GM23338 (cell line): Measurements from ENCODE around the gene ACTG2. TPM values are rescaled to one million over a fixed set of nuclear protein-coding genes. Genes with fewer than 3 reads are reported as not detected.

ENCODE experiments used
- ATAC-seq: fragments of 200-7000 bp; cut with Tn5 transposase; 3 replicates; pipeline ENCODE4 v1.9.1; 2020
- DNase-seq: peaks from one replicate; pipeline ENCODE4 v3.0.0-alpha.2; 2015; ENCODE audit warnings: low spot score
- H2AFZ ChIP-seq: fragments of 200-600 bp; sonication (generic); 2 replicates; pipeline ENCODE4 v1.8.0; 2016; ENCODE audit warnings: antibody characterized with exemption, mild to moderate bottlenecking, moderate library complexity
- H3F3A ChIP-seq: fragments of 200-600 bp; sonication (generic); replicated peaks from 2 replicates; pipeline ENCODE4 v1.8.0; 2017; ENCODE audit warnings: antibody characterized with exemption, mixed run types, low read depth
- H3K27ac ChIP-seq: fragments of 200-600 bp; sonication (generic); 2 replicates; pipeline ENCODE4 v1.6.1; 2016; ENCODE audit warnings: low read depth
- H3K27me3 ChIP-seq: fragments of 200-600 bp; sonication (generic); 2 replicates; pipeline ENCODE4 v1.8.0; 2016; ENCODE audit warnings: mild to moderate bottlenecking, mixed run types, moderate library complexity; ENCODE audit not compliant: insufficient read depth
- H3K36me3 ChIP-seq: fragments of 200-600 bp; sonication (generic); 2 replicates; pipeline ENCODE4 v1.8.0; 2016; ENCODE audit warnings: mild to moderate bottlenecking; ENCODE audit not compliant: insufficient read depth
- H3K4me1 ChIP-seq: fragments of 200-600 bp; sonication (generic); 2 replicates; pipeline ENCODE4 v1.8.0; 2016; ENCODE audit warnings: mild to moderate bottlenecking, moderate library complexity; ENCODE audit not compliant: insufficient read depth
- H3K4me2 ChIP-seq: fragments of 200-600 bp; sonication (generic); 2 replicates; pipeline ENCODE4 v1.7.1; 2017; ENCODE audit warnings: mixed run types
- H3K4me3 ChIP-seq: fragments of 200-600 bp; sonication (generic); 2 replicates; pipeline ENCODE4 v1.6.1; 2016; ENCODE audit warnings: mixed run types
- H3K79me2 ChIP-seq: fragments of 200-600 bp; sonication (generic); replicated peaks from 2 replicates; pipeline ENCODE4 v1.8.0; 2017; ENCODE audit warnings: mild to moderate bottlenecking; ENCODE audit not compliant: insufficient read depth
- H3K9me2 ChIP-seq: fragments of 200-600 bp; sonication (generic); 2 replicates; pipeline ENCODE4 v1.8.0; 2017; ENCODE audit not compliant: insufficient read depth
- H4K20me1 ChIP-seq: fragments of 200-600 bp; sonication (generic); replicated peaks from 2 replicates; pipeline ENCODE4 v1.8.0; 2017; ENCODE audit warnings: mild to moderate bottlenecking; ENCODE audit not compliant: insufficient read depth
- H3K27ac Mint-ChIP-seq: 2 replicates; pipeline ENCODE4 v1.8.0; 2020; ENCODE audit warnings: inconsistent platforms, mild to moderate bottlenecking, moderate library complexity, mixed read lengths
- H3K27me3 Mint-ChIP-seq: 3 replicates; pipeline ENCODE4 v1.8.0; 2022; ENCODE audit warnings: low read depth, mild to moderate bottlenecking, moderate library complexity, mixed read lengths, inconsistent platforms; ENCODE audit not compliant: insufficient read depth, poor library complexity
- H3K36me3 Mint-ChIP-seq: 3 replicates; pipeline ENCODE4 v1.8.0; 2021; ENCODE audit warnings: low read depth, mild to moderate bottlenecking, inconsistent platforms, moderate library complexity, mixed read lengths
- H3K4me1 Mint-ChIP-seq: 3 replicates; pipeline ENCODE4 v1.8.0; 2020; ENCODE audit warnings: mild to moderate bottlenecking, inconsistent platforms, mixed read lengths
- H3K4me3 Mint-ChIP-seq: 3 replicates; pipeline ENCODE4 v1.8.0; 2021; ENCODE audit warnings: moderate library complexity, mild to moderate bottlenecking, inconsistent platforms, mixed read lengths
- H3K9me3 Mint-ChIP-seq: 3 replicates; pipeline ENCODE4 v1.8.0; 2020; ENCODE audit warnings: moderate library complexity, mild to moderate bottlenecking, inconsistent platforms, mixed read lengths
- CREB1 ChIP-seq: fragments of 250-450 bp; sonication (Bioruptor Pico); IDR thresholded peaks from 2 replicates; pipeline ENCODE4 v1.5.0; 2020; ENCODE audit warnings: low read depth, mild to moderate bottlenecking, moderate library complexity
- JUNB ChIP-seq: IDR thresholded peaks from one replicate; pipeline ENCODE4 v1.6.1; 2016; ENCODE audit warnings: antibody characterized with exemption; ENCODE audit not compliant: unreplicated experiment
- NANOG ChIP-seq: IDR thresholded peaks from 2 replicates; pipeline ENCODE4 v1.6.1; 2016; ENCODE audit warnings: antibody characterized with exemption, borderline replicate concordance
- POLR2AphosphoS5 ChIP-seq: IDR thresholded peaks from 2 replicates; pipeline ENCODE4 v1.6.1; 2016; ENCODE audit warnings: antibody characterized with exemption, low read depth
- STAT1 ChIP-seq: IDR thresholded peaks from one replicate; pipeline ENCODE4 v1.6.1; 2016; ENCODE audit warnings: antibody characterized with exemption; ENCODE audit not compliant: unreplicated experiment
- polyA plus RNA-seq: library from polyadenylated mRNA; unstranded; fragments of >200 nt; fragmentation: Nextera tagmentation; extraction: Ambion mirVana; gene quantifications from 2 replicates; pipeline ENCODE4 v1.2.1, GENCODE V29; 2016
- total RNA-seq: library from RNA; depleted of rRNA; stranded (reverse); fragments of >200 nt; shearing (Covaris generic); gene quantifications from 2 replicates; pipeline ENCODE4 v1.2.3, GENCODE V29; 2014
- TF ChIP-seq, protein P1 (sequence below): fragments of 250-450 bp; sonication (Bioruptor Pico); IDR thresholded peaks from 2 replicates; pipeline ENCODE4 v1.5.0; 2020; ENCODE audit warnings: mild to moderate bottlenecking, moderate library complexity
- TF ChIP-seq, protein P2 (sequence below): IDR thresholded peaks from 2 replicates; pipeline ENCODE4 v1.6.1; 2016; ENCODE audit warnings: antibody characterized with exemption
- TF ChIP-seq, protein P3 (sequence below), 2 experiments: fragments of 200-600 bp in 1 of 2; sonication (generic) in 1 of 2; conservative IDR thresholded peaks; 2 replicates each; pipeline versions ENCODE4 v1.5.1 to v1.6.1; 2016 to 2017; ENCODE audit warnings: antibody characterized with exemption in 2 of 2, low read depth in 2 of 2, mild to moderate bottlenecking in 2 of 2, moderate library complexity in 1 of 2
- TF ChIP-seq, protein P4 (sequence below): IDR thresholded peaks from one replicate; pipeline ENCODE4 v1.6.1; 2018; ENCODE audit warnings: antibody characterized with exemption; ENCODE audit not compliant: unreplicated experiment

The ACTG2 gene
- total and polyA plus RNA-seq, 2 experiments from 2014 or later = 8.0 to 8.5 TPM

DNA sequence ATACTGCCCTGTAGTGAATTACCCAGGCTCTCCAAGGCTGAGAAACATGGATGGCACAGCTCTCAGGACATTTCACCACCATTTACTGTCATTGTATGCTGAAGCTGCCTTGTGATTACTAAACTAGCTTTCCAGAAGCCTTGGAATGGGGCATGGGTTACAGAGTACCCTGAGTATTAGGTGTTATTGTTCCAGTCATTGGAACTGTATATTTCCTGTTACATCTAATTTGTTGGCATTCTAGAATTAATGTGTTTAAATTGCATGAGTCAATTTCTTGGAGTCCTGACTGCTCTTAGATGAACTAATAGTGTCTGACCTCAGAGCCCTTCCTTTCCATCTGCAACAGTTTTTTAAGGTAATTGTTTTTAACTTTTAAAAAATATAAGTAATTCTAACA, 42.8 kb downstream of the ACTG2 start (continued):
- TF ChIP-seq, protein P1, sequence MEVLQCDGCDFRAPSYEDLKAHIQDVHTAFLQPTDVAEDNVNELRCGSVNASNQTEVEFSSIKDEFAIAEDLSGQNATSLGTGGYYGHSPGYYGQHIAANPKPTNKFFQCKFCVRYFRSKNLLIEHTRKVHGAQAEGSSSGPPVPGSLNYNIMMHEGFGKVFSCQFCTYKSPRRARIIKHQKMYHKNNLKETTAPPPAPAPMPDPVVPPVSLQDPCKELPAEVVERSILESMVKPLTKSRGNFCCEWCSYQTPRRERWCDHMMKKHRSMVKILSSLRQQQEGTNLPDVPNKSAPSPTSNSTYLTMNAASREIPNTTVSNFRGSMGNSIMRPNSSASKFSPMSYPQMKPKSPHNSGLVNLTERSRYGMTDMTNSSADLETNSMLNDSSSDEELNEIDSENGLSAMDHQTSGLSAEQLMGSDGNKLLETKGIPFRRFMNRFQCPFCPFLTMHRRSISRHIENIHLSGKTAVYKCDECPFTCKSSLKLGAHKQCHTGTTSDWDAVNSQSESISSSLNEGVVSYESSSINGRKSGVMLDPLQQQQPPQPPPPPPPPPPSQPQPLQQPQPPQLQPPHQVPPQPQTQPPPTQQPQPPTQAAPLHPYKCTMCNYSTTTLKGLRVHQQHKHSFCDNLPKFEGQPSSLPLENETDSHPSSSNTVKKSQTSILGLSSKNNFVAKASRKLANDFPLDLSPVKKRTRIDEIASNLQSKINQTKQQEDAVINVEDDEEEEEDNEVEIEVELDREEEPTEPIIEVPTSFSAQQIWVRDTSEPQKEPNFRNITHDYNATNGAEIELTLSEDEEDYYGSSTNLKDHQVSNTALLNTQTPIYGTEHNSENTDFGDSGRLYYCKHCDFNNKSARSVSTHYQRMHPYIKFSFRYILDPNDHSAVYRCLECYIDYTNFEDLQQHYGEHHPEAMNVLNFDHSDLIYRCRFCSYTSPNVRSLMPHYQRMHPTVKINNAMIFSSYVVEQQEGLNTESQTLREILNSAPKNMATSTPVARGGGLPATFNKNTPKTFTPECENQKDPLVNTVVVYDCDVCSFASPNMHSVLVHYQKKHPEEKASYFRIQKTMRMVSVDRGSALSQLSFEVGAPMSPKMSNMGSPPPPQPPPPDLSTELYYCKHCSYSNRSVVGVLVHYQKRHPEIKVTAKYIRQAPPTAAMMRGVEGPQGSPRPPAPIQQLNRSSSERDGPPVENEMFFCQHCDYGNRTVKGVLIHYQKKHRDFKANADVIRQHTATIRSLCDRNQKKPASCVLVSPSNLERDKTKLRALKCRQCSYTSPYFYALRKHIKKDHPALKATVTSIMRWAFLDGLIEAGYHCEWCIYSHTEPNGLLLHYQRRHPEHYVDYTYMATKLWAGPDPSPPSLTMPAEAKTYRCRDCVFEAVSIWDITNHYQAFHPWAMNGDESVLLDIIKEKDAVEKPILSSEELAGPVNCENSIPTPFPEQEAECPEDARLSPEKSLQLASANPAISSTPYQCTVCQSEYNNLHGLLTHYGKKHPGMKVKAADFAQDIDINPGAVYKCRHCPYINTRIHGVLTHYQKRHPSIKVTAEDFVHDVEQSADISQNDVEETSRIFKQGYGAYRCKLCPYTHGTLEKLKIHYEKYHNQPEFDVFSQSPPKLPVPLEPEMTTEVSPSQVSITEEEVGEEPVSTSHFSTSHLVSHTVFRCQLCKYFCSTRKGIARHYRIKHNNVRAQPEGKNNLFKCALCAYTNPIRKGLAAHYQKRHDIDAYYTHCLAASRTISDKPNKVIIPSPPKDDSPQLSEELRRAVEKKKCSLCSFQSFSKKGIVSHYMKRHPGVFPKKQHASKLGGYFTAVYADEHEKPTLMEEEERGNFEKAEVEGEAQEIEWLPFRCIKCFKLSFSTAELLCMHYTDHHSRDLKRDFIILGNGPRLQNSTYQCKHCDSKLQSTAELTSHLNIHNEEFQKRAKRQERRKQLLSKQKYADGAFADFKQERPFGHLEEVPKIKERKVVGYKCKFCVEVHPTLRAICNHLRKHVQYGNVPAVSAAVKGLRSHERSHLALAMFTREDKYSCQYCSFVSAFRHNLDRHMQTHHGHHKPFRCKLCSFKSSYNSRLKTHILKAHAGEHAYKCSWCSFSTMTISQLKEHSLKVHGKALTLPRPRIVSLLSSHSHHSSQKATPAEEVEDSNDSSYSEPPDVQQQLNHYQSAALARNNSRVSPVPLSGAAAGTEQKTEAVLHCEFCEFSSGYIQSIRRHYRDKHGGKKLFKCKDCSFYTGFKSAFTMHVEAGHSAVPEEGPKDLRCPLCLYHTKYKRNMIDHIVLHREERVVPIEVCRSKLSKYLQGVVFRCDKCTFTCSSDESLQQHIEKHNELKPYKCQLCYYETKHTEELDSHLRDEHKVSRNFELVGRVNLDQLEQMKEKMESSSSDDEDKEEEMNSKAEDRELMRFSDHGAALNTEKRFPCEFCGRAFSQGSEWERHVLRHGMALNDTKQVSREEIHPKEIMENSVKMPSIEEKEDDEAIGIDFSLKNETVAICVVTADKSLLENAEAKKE (CRISPR knock-in tag) = no peak
- TF ChIP-seq, protein P2, sequence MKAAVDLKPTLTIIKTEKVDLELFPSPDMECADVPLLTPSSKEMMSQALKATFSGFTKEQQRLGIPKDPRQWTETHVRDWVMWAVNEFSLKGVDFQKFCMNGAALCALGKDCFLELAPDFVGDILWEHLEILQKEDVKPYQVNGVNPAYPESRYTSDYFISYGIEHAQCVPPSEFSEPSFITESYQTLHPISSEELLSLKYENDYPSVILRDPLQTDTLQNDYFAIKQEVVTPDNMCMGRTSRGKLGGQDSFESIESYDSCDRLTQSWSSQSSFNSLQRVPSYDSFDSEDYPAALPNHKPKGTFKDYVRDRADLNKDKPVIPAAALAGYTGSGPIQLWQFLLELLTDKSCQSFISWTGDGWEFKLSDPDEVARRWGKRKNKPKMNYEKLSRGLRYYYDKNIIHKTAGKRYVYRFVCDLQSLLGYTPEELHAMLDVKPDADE = no peak

DNA sequence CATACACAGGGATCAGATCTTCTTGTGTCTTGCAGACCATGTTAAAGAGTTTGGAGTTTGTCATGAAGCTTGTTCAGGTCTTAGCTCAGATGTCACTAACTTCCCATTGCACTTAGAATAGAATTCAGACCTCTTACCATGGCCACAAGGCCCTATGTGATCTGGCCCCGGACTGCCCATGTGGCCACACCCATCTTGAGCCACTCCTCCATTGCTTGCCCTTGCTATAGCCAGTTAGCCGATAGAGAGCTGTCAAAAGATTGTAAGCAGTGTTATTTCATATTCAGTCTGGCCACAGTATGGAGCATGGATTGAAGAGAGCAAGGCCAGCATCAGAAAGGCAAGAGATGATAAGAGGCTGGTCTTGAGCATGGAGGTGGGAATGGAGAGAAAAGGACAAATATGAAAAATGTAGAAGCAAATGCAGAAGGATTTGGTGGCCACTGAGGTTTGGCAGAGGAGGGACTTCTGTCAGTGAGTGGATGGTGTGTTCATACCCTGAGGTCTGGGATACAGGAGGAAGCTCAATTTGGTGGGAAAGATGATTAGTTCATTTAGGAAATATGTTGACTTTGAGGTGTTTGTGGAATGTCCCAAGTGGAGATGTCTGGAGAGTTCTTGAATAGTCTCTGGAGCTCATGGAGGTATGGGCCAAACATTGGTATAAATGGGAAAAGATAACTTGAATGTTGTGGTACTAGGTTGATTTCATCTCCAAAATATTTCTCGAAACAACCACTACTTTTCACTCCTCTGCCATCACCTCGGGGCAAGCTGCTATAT, 44.5 kb downstream of the ACTG2 start:
- Histone ChIP-seq H3K27ac (0 out of 2 replicates have a peak overlapping the region, but pooled peaks have one; percentile 26), H3F3A (0 out of 2 replicates have a peak, but pooled peaks cover 3% of the 10 kb centered on the region), H2AFZ (no peak overlapping the region), H4K20me1 (peaks cover 53% of the 10 kb centered on the region), H3K36me3 (peaks cover 3% of the 10 kb centered on the region; the same call in 1 of the 2 replicates), H3K4me2 (no peak overlapping the region), H3K4me3 (no peak overlapping the region), H3K4me1 (no peaks in the 10 kb centered on the region), H3K79me2 (peaks cover 100% of the 10 kb centered on the region), H3K27me3 (no peaks in the 10 kb centered on the region), H3K9me2 (no peaks in the 10 kb centered on the region)
- TF ChIP-seq STAT1 (no peak), NANOG (no peak), POLR2AphosphoS5 (no peak), CREB1 (CRISPR knock-in tag) (no peak), JUNB (no peak)
- TF ChIP-seq, protein P2 = no peak
- TF ChIP-seq, protein P3, sequence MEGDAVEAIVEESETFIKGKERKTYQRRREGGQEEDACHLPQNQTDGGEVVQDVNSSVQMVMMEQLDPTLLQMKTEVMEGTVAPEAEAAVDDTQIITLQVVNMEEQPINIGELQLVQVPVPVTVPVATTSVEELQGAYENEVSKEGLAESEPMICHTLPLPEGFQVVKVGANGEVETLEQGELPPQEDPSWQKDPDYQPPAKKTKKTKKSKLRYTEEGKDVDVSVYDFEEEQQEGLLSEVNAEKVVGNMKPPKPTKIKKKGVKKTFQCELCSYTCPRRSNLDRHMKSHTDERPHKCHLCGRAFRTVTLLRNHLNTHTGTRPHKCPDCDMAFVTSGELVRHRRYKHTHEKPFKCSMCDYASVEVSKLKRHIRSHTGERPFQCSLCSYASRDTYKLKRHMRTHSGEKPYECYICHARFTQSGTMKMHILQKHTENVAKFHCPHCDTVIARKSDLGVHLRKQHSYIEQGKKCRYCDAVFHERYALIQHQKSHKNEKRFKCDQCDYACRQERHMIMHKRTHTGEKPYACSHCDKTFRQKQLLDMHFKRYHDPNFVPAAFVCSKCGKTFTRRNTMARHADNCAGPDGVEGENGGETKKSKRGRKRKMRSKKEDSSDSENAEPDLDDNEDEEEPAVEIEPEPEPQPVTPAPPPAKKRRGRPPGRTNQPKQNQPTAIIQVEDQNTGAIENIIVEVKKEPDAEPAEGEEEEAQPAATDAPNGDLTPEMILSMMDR (conservative IDR thresholded peaks at IDR 0.05; ENCODE audit: low read depth in 2 of 2) = no peak
- TF ChIP-seq, protein P4, sequence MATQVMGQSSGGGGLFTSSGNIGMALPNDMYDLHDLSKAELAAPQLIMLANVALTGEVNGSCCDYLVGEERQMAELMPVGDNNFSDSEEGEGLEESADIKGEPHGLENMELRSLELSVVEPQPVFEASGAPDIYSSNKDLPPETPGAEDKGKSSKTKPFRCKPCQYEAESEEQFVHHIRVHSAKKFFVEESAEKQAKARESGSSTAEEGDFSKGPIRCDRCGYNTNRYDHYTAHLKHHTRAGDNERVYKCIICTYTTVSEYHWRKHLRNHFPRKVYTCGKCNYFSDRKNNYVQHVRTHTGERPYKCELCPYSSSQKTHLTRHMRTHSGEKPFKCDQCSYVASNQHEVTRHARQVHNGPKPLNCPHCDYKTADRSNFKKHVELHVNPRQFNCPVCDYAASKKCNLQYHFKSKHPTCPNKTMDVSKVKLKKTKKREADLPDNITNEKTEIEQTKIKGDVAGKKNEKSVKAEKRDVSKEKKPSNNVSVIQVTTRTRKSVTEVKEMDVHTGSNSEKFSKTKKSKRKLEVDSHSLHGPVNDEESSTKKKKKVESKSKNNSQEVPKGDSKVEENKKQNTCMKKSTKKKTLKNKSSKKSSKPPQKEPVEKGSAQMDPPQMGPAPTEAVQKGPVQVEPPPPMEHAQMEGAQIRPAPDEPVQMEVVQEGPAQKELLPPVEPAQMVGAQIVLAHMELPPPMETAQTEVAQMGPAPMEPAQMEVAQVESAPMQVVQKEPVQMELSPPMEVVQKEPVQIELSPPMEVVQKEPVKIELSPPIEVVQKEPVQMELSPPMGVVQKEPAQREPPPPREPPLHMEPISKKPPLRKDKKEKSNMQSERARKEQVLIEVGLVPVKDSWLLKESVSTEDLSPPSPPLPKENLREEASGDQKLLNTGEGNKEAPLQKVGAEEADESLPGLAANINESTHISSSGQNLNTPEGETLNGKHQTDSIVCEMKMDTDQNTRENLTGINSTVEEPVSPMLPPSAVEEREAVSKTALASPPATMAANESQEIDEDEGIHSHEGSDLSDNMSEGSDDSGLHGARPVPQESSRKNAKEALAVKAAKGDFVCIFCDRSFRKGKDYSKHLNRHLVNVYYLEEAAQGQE = no peak
- no peaks in the 10 kb centered on the region for H3K4me1 Mint-ChIP-seq
- ATAC-seq = no peak
- no peaks in the 10 kb centered on the region for H3K9me3 Mint-ChIP-seq
- H3K36me3 Mint-ChIP-seq = peaks cover 11% of the 10 kb centered on the region
- no peaks in the 10 kb centered on the region for H3K27me3 Mint-ChIP-seq
- H3K27ac Mint-ChIP-seq = no peak overlapping the region
- DNase-seq = no peak
- H3K4me3 Mint-ChIP-seq = no peak overlapping the region
